DOHH2 (cell line): ENCODE results near the gene ATL2.

Experiments used
- H3F3A ChIP-seq: fragments of 200-600 bp; sonication (generic), shearing (Covaris generic); 2 replicates; pipeline ENCODE4 v1.6.0; 2016; ENCODE audit warnings: antibody characterized with exemption, mild to moderate bottlenecking; ENCODE audit not compliant: control insufficient read depth, insufficient read depth
- H3K27ac ChIP-seq: fragments of 200-600 bp; sonication (generic); 2 replicates; pipeline ENCODE4 v1.5.1; 2014; ENCODE audit warnings: low read depth, mild to moderate bottlenecking, low read length, moderate library complexity
- H3K27me3 ChIP-seq: fragments of 200-600 bp; sonication (generic); 2 replicates; pipeline ENCODE4 v1.6.1; 2014; ENCODE audit warnings: mild to moderate bottlenecking, low read length, mixed read lengths; ENCODE audit not compliant: control insufficient read depth
- H3K36me3 ChIP-seq: fragments of 200-600 bp; sonication (generic); 2 replicates; pipeline ENCODE4 v1.6.1; 2014; ENCODE audit warnings: mild to moderate bottlenecking, low read length, moderate library complexity, mixed read lengths; ENCODE audit not compliant: control insufficient read depth
- H3K4me1 ChIP-seq: fragments of 200-600 bp; sonication (generic); 2 replicates; pipeline ENCODE4 v1.6.1; 2014; ENCODE audit warnings: mild to moderate bottlenecking, low read length, mixed read lengths; ENCODE audit not compliant: control insufficient read depth
- H3K4me2 ChIP-seq: fragments of 200-600 bp; sonication (generic); 2 replicates; pipeline ENCODE4 v1.6.0; 2014; ENCODE audit warnings: mild to moderate bottlenecking, low read length, moderate library complexity
- H3K4me3 ChIP-seq: fragments of 200-600 bp; sonication (generic); 2 replicates; pipeline ENCODE4 v1.5.1; 2014; ENCODE audit warnings: mild to moderate bottlenecking, low read length, mixed read lengths
- H3K79me2 ChIP-seq: fragments of 200-600 bp; sonication (generic); 2 replicates; pipeline ENCODE4 v1.6.1; 2014; ENCODE audit warnings: mild to moderate bottlenecking, low read length, mixed read lengths; ENCODE audit not compliant: control insufficient read depth
- H3K9me2 ChIP-seq: fragments of 200-600 bp; sonication (generic); replicated peaks from 2 replicates; pipeline ENCODE4 v1.6.1; 2014; ENCODE audit warnings: mild to moderate bottlenecking, low read length, mixed read lengths; ENCODE audit not compliant: control insufficient read depth
- H3K9me3 ChIP-seq: fragments of 200-600 bp; sonication (generic); 2 replicates; pipeline ENCODE4 v1.6.1; 2014; ENCODE audit warnings: antibody characterized with exemption, low read length, mixed read lengths; ENCODE audit not compliant: control insufficient read depth, insufficient read depth
- H4K20me1 ChIP-seq: fragments of 200-600 bp; sonication (generic); 2 replicates; pipeline ENCODE4 v1.6.0; 2014; ENCODE audit warnings: low read depth, mild to moderate bottlenecking, antibody characterized with exemption, low read length, moderate library complexity; ENCODE audit not compliant: control insufficient read depth, insufficient read depth
- EZH2phosphoT487 ChIP-seq: fragments of 200-600 bp; sonication (generic); IDR thresholded peaks from 2 replicates; pipeline ENCODE4 v1.6.1; 2017; ENCODE audit warnings: borderline replicate concordance, mild to moderate bottlenecking, antibody characterized with exemption, low read length, moderate library complexity, mixed read lengths
- TF ChIP-seq, protein P1 (sequence below): fragments of 200-600 bp; sonication (generic); IDR thresholded peaks from one replicate; pipeline ENCODE4 v1.5.1; 2014; ENCODE audit warnings: antibody characterized with exemption, mild to moderate bottlenecking, low read depth, low read length; ENCODE audit not compliant: poor library complexity, severe bottlenecking

ATL2 gene

GRCh38 chr2:38405917-38406596 is 29.0 kb upstream of the ATL2 start:
- no peaks in the 10 kb centered on the region for H3K9me2 ChIP-seq
- H3K4me3 ChIP-seq = no peak overlapping the region
- no peak overlapping the region for H3K4me2 ChIP-seq
- H3K36me3 ChIP-seq = no peaks in the 10 kb centered on the region; the same call in 1 of the 2 replicates
- no peak overlapping the region for H3K27ac ChIP-seq
- TF ChIP-seq, protein P1, sequence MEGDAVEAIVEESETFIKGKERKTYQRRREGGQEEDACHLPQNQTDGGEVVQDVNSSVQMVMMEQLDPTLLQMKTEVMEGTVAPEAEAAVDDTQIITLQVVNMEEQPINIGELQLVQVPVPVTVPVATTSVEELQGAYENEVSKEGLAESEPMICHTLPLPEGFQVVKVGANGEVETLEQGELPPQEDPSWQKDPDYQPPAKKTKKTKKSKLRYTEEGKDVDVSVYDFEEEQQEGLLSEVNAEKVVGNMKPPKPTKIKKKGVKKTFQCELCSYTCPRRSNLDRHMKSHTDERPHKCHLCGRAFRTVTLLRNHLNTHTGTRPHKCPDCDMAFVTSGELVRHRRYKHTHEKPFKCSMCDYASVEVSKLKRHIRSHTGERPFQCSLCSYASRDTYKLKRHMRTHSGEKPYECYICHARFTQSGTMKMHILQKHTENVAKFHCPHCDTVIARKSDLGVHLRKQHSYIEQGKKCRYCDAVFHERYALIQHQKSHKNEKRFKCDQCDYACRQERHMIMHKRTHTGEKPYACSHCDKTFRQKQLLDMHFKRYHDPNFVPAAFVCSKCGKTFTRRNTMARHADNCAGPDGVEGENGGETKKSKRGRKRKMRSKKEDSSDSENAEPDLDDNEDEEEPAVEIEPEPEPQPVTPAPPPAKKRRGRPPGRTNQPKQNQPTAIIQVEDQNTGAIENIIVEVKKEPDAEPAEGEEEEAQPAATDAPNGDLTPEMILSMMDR = no peak
- H3K4me1 ChIP-seq = peaks cover 52% of the 10 kb centered on the region
- no peaks in the 10 kb centered on the region for H3K27me3 ChIP-seq
- H3K79me2 ChIP-seq = no peaks in the 10 kb centered on the region
- no peaks in the 10 kb centered on the region for H3K9me3 ChIP-seq
- H4K20me1 ChIP-seq = no peaks in the 10 kb centered on the region
- peaks cover 21% of the 10 kb centered on the region for H3F3A ChIP-seq

DNA sequence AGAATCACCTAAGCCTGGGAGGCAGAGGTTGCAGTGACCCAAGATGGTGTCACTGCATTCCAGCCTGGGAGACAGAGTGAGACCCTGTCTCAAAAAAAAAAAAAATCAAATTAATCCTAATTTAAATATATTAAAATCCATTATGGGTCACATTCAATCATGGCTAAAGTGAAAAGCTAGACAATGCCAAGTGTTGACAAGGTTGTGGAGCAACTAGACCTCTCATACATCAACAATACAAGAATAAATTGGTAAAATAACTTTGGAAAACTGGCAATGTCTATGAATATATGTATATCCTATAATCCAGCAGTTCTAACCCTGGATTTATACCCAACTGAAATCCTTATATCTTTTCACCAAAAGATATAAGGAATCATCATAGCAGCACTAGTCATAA is 23.4 kb upstream of the ATL2 start:
- TF ChIP-seq EZH2phosphoT487 = no peak
- TF ChIP-seq, protein P1 = no peak
- no peaks in the 10 kb centered on the region for H3K36me3 ChIP-seq
- no peak overlapping the region for H3K27ac ChIP-seq
- no peak overlapping the region for H3K4me2 ChIP-seq
- 0 out of 2 replicates have a peak, but pooled peaks cover 2% of the 10 kb centered on the region for H3F3A ChIP-seq
- peaks cover 8% of the 10 kb centered on the region; the same call in 1 of the 2 replicates for H3K9me3 ChIP-seq
- H3K9me2 ChIP-seq = no peaks in the 10 kb centered on the region
- H3K27me3 ChIP-seq = no peaks in the 10 kb centered on the region
- H3K4me1 ChIP-seq = peaks cover 14% of the 10 kb centered on the region
- H3K4me3 ChIP-seq = no peak overlapping the region
- no peaks in the 10 kb centered on the region for H3K79me2 ChIP-seq
- no peaks in the 10 kb centered on the region for H4K20me1 ChIP-seq

DNA sequence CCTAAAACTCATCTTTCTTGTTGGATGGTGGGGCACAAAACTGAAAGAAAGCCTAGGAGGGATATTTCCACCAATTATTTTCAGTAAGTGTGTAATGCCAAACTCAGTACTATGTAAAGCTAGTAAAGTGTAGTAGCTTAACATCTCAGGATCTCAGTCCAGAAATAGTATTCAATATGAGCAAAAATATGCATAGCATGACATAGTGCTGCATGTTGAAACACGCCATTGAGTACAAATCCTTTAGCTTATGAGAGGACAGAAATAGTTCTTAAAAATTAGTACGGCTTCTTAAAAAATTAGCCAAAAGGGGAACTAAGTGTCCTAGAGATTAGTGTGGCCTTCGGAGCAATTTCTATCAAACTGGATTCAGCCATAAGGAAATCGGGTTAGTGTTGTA is 21.7 kb upstream of the ATL2 start:
- Histone ChIP-seq H3K27ac (no peak overlapping the region), H3K9me2 (no peaks in the 10 kb centered on the region), H3K27me3 (no peaks in the 10 kb centered on the region), H3K36me3 (no peaks in the 10 kb centered on the region), H3K4me1 (peaks cover 32% of the 10 kb centered on the region), H3K4me3 (no peak overlapping the region), H3F3A (0 out of 2 replicates have a peak, but pooled peaks cover 2% of the 10 kb centered on the region), H4K20me1 (no peaks in the 10 kb centered on the region), H3K79me2 (no peaks in the 10 kb centered on the region), H3K4me2 (no peak overlapping the region), H3K9me3 (peaks cover 8% of the 10 kb centered on the region; the same call in 1 of the 2 replicates)
- TF ChIP-seq, protein P1 = no peak
- no peak for TF ChIP-seq EZH2phosphoT487
